IPS-11a (cell line): Measurements from ENCODE around the gene STMN1.

ENCODE experiments used
- H3K4me3 ChIP-seq: one replicate; pipeline ENCODE4 v1.5.1; 2013; ENCODE audit warnings: low read depth, low read length, control low read depth

The STMN1 gene

GRCh38 chr1:25922056-25922970 is 16.1 kb upstream of the STMN1 start:
- H3K4me3 ChIP-seq = peak overlapping the region; percentile 61

GRCh38 chr1:25918615-25919014 is 12.4 kb upstream of the STMN1 start:
- no peak overlapping the region for H3K4me3 ChIP-seq

DNA sequence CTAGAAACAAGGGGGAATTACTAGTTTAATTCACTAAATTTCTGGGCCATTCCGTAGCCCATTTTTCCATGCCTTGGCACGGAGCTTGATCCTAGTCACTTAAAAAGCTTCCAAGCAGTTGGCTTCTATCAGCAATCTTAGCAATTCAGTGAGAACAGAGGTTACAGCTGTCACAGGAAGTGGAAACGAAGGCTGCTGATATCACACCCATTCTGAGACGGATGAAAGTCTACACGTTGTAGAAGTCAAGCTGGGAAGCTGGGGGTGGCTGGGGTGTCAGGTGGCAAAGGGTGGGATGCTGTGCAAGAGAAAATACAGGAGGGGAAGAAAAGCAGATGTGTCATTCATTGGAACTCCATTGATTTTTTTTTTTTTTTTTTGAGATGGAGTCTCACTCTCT is 11.8 kb upstream of the STMN1 start:
- no peak overlapping the region for H3K4me3 ChIP-seq

DNA sequence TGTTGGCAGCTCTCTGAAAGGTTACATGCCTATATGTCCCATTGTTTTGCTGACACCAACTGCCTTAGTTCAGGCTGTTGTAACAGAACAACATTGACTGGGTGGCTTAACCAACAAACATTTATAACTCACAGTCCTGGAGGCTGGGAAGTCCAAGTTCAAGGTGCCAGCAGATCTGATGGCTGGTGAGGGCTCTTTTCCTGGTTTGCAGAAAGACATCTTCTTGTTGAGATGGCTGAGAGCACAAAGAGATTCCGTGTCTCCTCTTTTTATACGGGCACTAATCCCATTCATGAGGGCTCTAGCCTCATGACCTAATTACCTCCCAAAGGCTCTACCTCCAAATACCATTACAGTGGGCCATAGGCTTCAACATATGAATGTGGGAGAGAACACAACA is 10.2 kb upstream of the STMN1 start:
- H3K4me3 ChIP-seq = no peak overlapping the region

GRCh38 chr1:25914074-25914995 is 8.1 kb upstream of the STMN1 start:
- no peak overlapping the region for H3K4me3 ChIP-seq

- no peak overlapping the region for H3K4me3 ChIP-seq
Observed at GRCh38 chr1:25913206-25913605, 7.0 kb upstream of the STMN1 start.

GRCh38 chr1:25912076-25912831 is 6.0 kb upstream of the STMN1 start:
- no peak overlapping the region for H3K4me3 ChIP-seq

DNA sequence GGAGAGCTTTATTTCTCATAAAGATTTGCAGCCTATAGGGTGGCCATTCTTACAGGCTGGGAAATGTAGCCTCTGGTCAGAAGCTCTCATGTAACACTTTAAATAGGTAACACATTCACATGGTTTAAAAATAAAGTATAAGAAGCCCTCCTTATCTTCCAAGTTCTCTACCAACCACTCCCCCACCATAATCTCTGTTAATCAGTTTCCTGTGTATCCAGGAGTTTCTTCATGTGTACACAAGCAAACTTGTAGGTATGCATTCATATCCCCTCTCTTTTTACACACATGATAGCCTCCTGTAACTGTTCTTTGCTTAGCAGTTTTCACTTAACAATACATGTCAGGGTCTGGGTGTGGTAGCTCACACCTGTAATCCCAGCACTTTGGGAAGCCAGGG is 4.9 kb upstream of the STMN1 start:
- no peak overlapping the region for H3K4me3 ChIP-seq

DNA sequence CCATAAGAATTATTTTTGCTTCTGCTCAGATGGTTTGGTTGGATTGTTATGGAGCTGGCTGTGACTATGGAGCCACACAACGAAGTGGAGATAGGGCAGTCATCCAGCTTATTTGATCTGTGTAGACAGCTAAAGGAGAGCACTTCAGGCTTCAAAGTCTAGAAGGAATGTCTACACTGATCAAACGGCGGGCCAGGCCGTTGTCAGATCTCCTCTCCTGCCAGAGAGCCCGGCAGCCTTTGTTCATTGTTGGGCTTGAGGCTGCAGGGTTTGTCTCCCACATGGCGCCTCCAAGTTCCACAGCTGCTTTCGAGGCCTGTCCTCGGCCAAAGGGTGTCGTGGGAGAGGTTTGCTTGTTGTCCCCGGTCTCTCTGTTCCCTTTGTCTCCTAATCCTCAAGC is 2.8 kb upstream of the STMN1 start:
- no peak overlapping the region for H3K4me3 ChIP-seq

GRCh38 chr1:25908161-25908560 is 1.9 kb upstream of the STMN1 start:
- H3K4me3 ChIP-seq = no peak overlapping the region

DNA sequence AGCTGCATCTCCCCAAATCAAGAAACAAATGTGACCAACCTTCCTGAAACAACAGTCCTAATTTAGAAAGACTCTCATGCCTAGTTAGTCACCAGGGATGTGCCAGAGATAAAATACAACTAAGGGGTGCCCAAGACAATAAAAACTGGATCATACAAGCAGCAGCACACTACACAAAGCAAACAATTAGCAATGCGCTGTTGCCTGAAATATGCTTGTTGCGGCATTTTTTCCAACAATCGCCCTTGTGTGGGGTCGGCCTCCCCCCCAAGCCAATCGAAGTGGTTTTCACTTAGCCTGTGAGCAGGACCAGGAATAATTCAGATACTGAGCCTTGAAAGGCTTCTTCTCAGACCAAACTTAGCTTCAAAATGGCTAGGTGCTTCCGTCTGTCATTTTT is 1.4 kb upstream of the STMN1 start:
- H3K4me3 ChIP-seq = no peak overlapping the region

GRCh38 chr1:25906644-25907300 is 553 bp upstream of the STMN1 start:
- H3K4me3 ChIP-seq = peak overlapping the region; percentile 13

DNA sequence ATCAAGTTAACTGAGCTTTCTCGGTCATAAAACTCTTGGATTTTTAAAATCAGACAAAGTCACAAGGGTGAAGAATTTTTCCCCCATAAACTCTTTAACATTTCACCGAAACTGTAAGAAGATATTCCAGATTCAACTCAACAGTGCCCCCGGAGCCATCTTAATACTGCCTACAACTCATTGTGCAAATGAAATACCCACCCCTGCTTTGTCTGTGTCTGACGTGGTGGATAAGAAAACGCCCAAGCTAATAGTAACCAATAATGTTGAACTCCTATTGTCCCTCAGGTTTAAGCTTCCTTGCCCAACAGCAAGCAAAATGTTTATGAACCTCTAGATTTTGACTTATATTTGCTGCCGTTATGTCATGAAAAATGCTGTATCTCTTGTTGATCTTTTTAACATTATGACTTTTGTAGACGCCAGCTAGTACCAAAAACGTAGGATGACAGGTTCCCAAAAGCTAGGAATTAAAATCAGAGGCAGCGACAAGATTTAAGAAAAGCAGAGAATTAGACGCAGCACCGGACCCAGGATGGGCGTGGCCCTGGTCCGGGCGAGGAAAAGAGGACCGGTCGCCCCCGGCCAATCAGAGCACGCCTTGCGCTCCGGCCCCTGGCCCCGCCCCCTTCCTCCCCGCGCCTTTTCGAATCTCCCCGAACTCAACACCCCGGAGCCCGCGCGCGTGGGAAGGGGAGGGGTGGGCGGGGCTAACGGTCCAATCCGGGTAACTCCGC is 1.1 kb downstream of the STMN1 start:
- H3K4me3 ChIP-seq = peak overlapping the region; percentile 66

- no peak overlapping the region for H3K4me3 ChIP-seq
Observed at GRCh38 chr1:25903986-25904385, 2.2 kb downstream of the STMN1 start.

GRCh38 chr1:25902462-25902861 is 3.8 kb downstream of the STMN1 start:
- H3K4me3 ChIP-seq = no peak overlapping the region

DNA sequence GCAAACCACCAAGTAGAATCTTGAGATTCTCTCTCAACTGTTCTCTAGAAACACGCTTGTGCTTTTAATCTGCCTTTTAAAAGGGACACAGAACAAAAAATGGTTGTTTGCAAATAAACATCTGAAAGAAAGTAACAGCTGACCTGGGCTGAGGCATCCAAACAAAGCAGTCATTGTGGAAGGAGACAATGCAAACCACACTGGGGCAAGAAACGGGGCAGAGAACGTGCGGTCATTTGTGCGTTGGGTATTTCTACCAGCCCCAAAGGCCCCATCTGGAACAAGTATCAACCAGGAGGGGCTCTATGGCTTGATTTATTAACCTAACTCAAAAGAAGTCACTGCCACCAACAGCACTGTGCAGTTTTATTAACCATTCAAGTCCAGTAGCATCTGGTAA is 6.0 kb downstream of the STMN1 start:
- no peak overlapping the region for H3K4me3 ChIP-seq

- no peak overlapping the region for H3K4me3 ChIP-seq
Observed at GRCh38 chr1:25899792-25900191, 6.4 kb downstream of the STMN1 start.

- H3K4me3 ChIP-seq = no peak overlapping the region
Observed at GRCh38 chr1:25898223-25899015, 7.8 kb downstream of the STMN1 start.

- no peak overlapping the region for H3K4me3 ChIP-seq
Observed at GRCh38 chr1:25897754-25898153, 8.5 kb downstream of the STMN1 start.
